ENCODE measurements around the gene DGKI.

DNA sequence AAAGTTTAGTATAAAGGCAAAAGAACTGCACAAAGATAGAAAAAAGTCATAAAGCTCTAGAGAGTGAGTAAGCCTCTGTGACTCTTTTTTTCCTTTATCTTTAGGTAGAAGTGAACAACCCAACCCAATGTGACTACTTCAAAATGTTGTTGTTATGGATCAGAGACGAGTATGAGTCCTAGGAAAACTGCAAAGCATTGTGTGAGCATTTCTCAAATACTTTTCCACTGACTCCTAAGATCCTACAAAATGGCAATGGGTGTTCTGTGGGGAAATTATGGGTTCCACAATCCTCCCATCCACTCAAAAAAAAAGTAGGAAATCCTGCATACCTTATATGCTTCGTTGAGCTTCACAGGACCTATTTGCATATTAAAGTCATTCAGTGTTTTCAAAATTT lies 177.1 kb downstream of the DGKI start:
- no peak for TF ChIP-seq POLR2A (IDR thresholded peaks at IDR 0.05)
- TF ChIP-seq, protein P1, sequence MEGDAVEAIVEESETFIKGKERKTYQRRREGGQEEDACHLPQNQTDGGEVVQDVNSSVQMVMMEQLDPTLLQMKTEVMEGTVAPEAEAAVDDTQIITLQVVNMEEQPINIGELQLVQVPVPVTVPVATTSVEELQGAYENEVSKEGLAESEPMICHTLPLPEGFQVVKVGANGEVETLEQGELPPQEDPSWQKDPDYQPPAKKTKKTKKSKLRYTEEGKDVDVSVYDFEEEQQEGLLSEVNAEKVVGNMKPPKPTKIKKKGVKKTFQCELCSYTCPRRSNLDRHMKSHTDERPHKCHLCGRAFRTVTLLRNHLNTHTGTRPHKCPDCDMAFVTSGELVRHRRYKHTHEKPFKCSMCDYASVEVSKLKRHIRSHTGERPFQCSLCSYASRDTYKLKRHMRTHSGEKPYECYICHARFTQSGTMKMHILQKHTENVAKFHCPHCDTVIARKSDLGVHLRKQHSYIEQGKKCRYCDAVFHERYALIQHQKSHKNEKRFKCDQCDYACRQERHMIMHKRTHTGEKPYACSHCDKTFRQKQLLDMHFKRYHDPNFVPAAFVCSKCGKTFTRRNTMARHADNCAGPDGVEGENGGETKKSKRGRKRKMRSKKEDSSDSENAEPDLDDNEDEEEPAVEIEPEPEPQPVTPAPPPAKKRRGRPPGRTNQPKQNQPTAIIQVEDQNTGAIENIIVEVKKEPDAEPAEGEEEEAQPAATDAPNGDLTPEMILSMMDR (IDR thresholded peaks at IDR 0.05) = no peak

All from thyroid gland (tissue), 4 donors.